Adrenal gland (tissue), 12 donors: ENCODE measurements around the gene FAM83E. TPM values are rescaled to one million over a fixed set of nuclear protein-coding genes. Genes with fewer than 3 reads are reported as not detected.
"Not testable (repeated sequence)": the region's sequence is repeated elsewhere in the genome, so short reads cannot be mapped to it uniquely, and the experiment has no call there.

Experiments used
- DNase-seq, 7 donors: peaks; one replicate each; pipeline ENCODE4 v3.0.0-alpha.2; 2019 to 2020
- H3K27ac ChIP-seq, 5 donors: fragments of 200-600 bp; sonication (generic) in 4 of 5; 1 replicate in 3 of 5; 2 replicates in 2 of 5; pipeline versions ENCODE4 v1.5.1 to v1.8.0; 2016 to 2020; ENCODE audit warnings: mild to moderate bottlenecking in 1 of 5
- H3K27me3 ChIP-seq: fragments of 200-600 bp; 2 replicates; pipeline ENCODE4 v1.8.0; 2021
- H3K36me3 ChIP-seq, 2 donors: fragments of 200-600 bp; replicated peaks in 1 of 2; 1 replicate in 1 of 2; 2 replicates in 1 of 2; pipeline versions ENCODE4 v1.5.1 to v1.8.0; 2018 to 2022
- H3K4me1 ChIP-seq, 2 donors: fragments of 200-600 bp; replicated peaks in 1 of 2; 1 replicate in 1 of 2; 2 replicates in 1 of 2; pipeline versions ENCODE4 v1.5.1 to v1.8.0; 2018 to 2021
- H3K4me3 ChIP-seq, 4 donors: fragments of 200-600 bp; sonication (generic) in 3 of 4; one replicate each; pipeline ENCODE4 v1.5.1; 2016 to 2018
- H3K9me3 ChIP-seq, 3 donors: fragments of 200-600 bp; sonication (generic) in 1 of 3; replicated peaks in 1 of 3; 1 replicate in 2 of 3; 2 replicates in 1 of 3; pipeline versions ENCODE4 v1.5.1 to v1.8.0; 2016 to 2021
- CTCF ChIP-seq, 6 experiments: fragments of 450-650 bp in 4 of 6; fragments of 200-600 bp in 2 of 6; sonication (generic) in 1 of 6; IDR thresholded peaks; 1 replicate in 5 of 6; 2 replicates in 1 of 6; pipeline versions ENCODE4 v1.5.1 to v1.8.0; 2016 to 2021; ENCODE audit warnings: antibody characterized with exemption in 6 of 6, mild to moderate bottlenecking in 2 of 6, moderate library complexity in 1 of 6
- POLR2A ChIP-seq, 2 donors: fragments of 450-650 bp; IDR thresholded peaks; one replicate each; pipeline ENCODE4 v1.6.1; 2017; ENCODE audit warnings: antibody characterized with exemption in 2 of 2, mild to moderate bottlenecking in 2 of 2, moderate library complexity in 1 of 2
- WGBS, 4 donors: extraction: QIAGEN DNeasy Blood & Tissue Kit in 2 of 4; methylation state at CpG; one replicate each; pipeline versions ENCODE4 v1.1.5 to v1.1.7; 2013 to 2017; 5-methylcytosine and 5-hydroxymethylcytosine counted together
- intact Hi-C, 2 donors: fragments of 100-400 bp; cut with DNase I; formaldehyde crosslinking; loops; one replicate each; pipeline versions ENCODE4 v1.14.1 to v1.15.0; 2022 to 2023
- polyA plus RNA-seq, 3 donors: library from polyadenylated mRNA; stranded (reverse); fragments of 200-250 nt in 2 of 3; fragments of 350-450 nt in 1 of 3; fragmentation: Illumina TruSeq in 1 of 3; extraction: RNeasy Lipid Tissue Mini Kit (QIAGEN cat#74804) in 1 of 3; gene quantifications; one replicate each; pipeline ENCODE4 v1.2.3, GENCODE V29; 2013 to 2014
- total RNA-seq, 9 donors: library from RNA; depleted of rRNA in 4 of 9; stranded (reverse); fragments of >200 nt in 4 of 9; fragments of 120-200 nt in 1 of 9; fragmentation: NEBNext Ultra II Directional in 1 of 9; extraction: Animal tissue kit (Norgen Biotek cat#: 25700) in 1 of 9; gene quantifications; one replicate each; pipeline versions ENCODE4 v1.1.0 to v1.2.4, GENCODE V29; 2013 to 2023
- donor health status: healthy with polysubstance abuse.
- donor health status: Bipolar disorder and iron deficiency.
- donor health status: DM: yes; HTN: yes; CAD: no.
- donor health status: DM: no; HTN: no; CAD: no.
- donor health status: DM: no; HTN: no; CAD: no.
- donor health status: DM: yes; HTN: yes; CAD: no.

The FAM83E gene
- total and polyA plus RNA-seq, 12 donors, result 0.17 to 1.6 (median 0.49) TPM; not detected in 8

GRCh38 chr19:48660852-48661710 is 46.2 kb upstream of the FAM83E start:
- no peak for TF ChIP-seq POLR2A (IDR thresholded peaks at IDR 0.05)
- TF ChIP-seq CTCF (IDR thresholded peaks at IDR 0.05), result no peak
- H3K27ac ChIP-seq, result peak overlapping the region in 2 of 5 donors; percentile 49 to 51

GRCh38 chr19:48659768-48660167 is 44.9 kb upstream of the FAM83E start:
- H3K9me3 ChIP-seq, result no peaks in the 10 kb centered on the region
- H3K4me3 ChIP-seq, result no peak overlapping the region
- no peak overlapping the region for H3K27ac ChIP-seq
- TF ChIP-seq POLR2A (IDR thresholded peaks at IDR 0.05) (no peak), CTCF (IDR thresholded peaks at IDR 0.05) (no peak)
- peaks cover 0 to 9% of the 10 kb centered on the region in 2 donors for H3K4me1 ChIP-seq
- WGBS, 4 donors, result 76 to 80% (median 77%) methylated on average over 5 of the region's 5 CpGs
- no peaks in the 10 kb centered on the region for H3K27me3 ChIP-seq
- DNase-seq, result peak in 3 of 7 donors; percentile 55 to 77 (median 59)
- no peaks in the 10 kb centered on the region for H3K36me3 ChIP-seq
- intact Hi-C loops, result no loop called here

More at GRCh38 chr19:48660852-48661710, 46.2 kb upstream of the FAM83E start:
- Histone ChIP-seq H3K4me1 (peaks cover 0 to 9% of the 10 kb centered on the region in 2 donors), H3K9me3 (no peaks in the 10 kb centered on the region), H3K4me3 (no peak overlapping the region), H3K27me3 (no peaks in the 10 kb centered on the region), H3K36me3 (no peaks in the 10 kb centered on the region)
- DNase-seq, result peak; percentile 84 to 95 (median 89)
- intact Hi-C loops, result no loop called here
- 52 to 54% (median 53%) methylated on average over 31 to 35 of the region's 35 CpGs for WGBS, 4 donors

GRCh38 chr19:48658483-48658882 is 43.6 kb upstream of the FAM83E start:
- intact Hi-C loops, result no loop called here
- TF ChIP-seq CTCF (IDR thresholded peaks at IDR 0.05), result no peak
- TF ChIP-seq POLR2A (IDR thresholded peaks at IDR 0.05), result no peak
- 87 to 91% (median 90%) methylated on average over 6 of the region's 6 CpGs for WGBS, 4 donors
- DNase-seq, result no peak
- Histone ChIP-seq H3K36me3 (no peaks in the 10 kb centered on the region), H3K27ac (no peak overlapping the region), H3K27me3 (no peaks in the 10 kb centered on the region), H3K4me1 (peaks cover 0 to 9% of the 10 kb centered on the region in 2 donors), H3K4me3 (no peak overlapping the region), H3K9me3 (no peaks in the 10 kb centered on the region)

- intact Hi-C loops, H3K9me3 ChIP-seq, H3K4me3 ChIP-seq, H3K36me3 ChIP-seq, DNase-seq, H3K27me3 ChIP-seq, H3K4me1 ChIP-seq, H3K27ac ChIP-seq: not testable (repeated sequence)
- WGBS, 4 donors, result 96 to 98% (median 96%) methylated on average over 4 to 5 of the region's 5 CpGs
Observed at GRCh38 chr19:48657828-48658227, 43.0 kb upstream of the FAM83E start.
